Sciatic nerve (tissue), 2 donors: ENCODE data around the gene SENP1. TPM values are rescaled to one million over a fixed set of nuclear protein-coding genes. Genes with fewer than 3 reads are reported as not detected.

Source experiments
- ATAC-seq: fragments of 200-7000 bp; cut with Tn5 transposase; one replicate; pipeline ENCODE4 v1.9.1; 2020; ENCODE audit warnings: mild to moderate bottlenecking, moderate library complexity
- DNase-seq: peaks from one replicate; pipeline ENCODE4 v3.0.0-alpha.2; 2020; ENCODE audit warnings: low spot score
- intact Hi-C: fragments of 100-400 bp; cut with DNase I; formaldehyde crosslinking; loops from one replicate; pipeline ENCODE4 v1.14.2; 2022
- total RNA-seq: library from RNA; stranded (reverse); fragmentation: NEBNext Ultra II Directional; extraction: Animal tissue kit (Norgen Biotek cat#: 25700); gene quantifications from one replicate; pipeline ENCODE4 v1.2.1, GENCODE V29; 2021
- donor health status: DM: no; HTN: no; CAD: no.
- donor health status: DM: no; HTN: no; CAD: no.

SENP1 gene
- total RNA-seq, 1 donor from 2014 or later, result 23.8 TPM

DNA sequence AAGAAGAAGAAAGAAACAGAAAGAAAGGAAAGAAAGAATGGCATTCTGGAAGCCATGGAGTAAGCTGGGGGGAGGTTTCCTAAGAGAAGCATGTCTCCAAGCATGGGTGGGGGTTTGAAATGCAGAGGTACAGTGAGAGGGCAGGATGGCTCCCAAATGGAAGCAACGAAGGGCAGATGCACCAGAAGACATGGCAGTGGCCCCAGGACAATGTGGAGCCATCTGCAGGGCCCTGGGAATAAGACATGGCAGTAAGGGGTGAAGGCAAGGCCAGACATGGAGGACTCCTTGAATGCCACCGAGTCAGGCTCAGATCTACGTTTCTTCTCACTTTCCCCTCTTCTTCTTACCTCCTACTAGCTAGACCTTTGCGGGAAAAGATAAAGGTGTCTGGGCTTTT is 96.9 kb downstream of the SENP1 start:
- no peak for ATAC-seq
- intact Hi-C loops, result no loop called here
- DNase-seq, result no peak

DNA sequence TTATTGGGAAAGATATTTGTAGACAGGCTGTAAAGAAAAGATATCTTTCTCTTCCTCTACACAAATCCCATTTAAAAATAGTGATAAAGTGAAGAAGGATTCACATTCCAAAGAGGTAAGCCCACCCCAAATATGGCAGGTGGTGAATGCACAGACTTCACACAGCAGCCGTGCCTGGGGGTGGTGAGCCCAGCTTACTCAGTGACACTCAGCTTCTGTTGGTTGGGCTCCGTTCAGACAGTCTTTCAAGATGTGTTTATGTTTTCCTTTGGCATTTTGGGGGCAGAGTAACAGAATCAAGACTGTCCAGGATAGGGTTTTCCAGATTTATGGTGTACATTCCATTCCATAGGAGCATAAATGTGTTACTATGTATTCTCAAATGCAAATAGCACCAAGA is 97.5 kb downstream of the SENP1 start:
- intact Hi-C loops, result no loop called here
- DNase-seq (no peak), ATAC-seq (no peak)

DNA sequence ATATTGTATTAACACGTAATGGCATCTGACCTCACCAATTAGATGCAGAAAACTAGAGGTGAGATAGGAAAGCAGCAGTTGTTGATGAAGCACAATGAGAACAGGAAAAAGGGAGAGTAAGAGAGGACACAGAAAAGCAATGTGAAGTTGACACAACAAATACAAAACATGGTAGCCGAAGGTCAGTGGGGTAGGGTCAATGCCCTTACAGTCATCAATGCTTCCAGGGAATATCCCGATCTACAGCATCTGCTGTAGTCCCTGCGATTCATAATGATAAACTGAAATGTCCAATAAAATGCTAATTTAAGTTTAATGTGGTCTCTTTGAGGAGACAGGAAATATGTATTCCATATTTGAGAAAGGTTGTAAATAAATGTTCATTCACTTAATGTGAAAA is 98.7 kb downstream of the SENP1 start:
- intact Hi-C loops, result no loop called here

DNA sequence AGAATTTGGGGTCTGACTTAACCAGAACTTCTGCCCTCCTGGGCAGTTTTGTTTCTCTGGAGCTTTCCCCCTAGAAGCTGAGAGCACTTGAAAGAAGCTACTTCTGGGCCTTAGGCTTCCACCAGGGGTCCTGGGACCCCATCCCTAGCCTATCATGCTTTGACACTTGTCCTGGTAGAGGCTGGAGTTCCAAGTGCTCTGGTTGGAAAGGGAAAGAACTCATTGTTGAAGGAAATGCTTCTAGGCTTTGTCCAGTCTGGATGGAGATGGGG is 100.2 kb downstream of the SENP1 start:
- ATAC-seq (no peak), DNase-seq (no peak)
- intact Hi-C loops, result no loop called here

More for the DNA sequence above, 98.7 kb downstream of the SENP1 start:
- DNase-seq (no peak), ATAC-seq (no peak)

DNA sequence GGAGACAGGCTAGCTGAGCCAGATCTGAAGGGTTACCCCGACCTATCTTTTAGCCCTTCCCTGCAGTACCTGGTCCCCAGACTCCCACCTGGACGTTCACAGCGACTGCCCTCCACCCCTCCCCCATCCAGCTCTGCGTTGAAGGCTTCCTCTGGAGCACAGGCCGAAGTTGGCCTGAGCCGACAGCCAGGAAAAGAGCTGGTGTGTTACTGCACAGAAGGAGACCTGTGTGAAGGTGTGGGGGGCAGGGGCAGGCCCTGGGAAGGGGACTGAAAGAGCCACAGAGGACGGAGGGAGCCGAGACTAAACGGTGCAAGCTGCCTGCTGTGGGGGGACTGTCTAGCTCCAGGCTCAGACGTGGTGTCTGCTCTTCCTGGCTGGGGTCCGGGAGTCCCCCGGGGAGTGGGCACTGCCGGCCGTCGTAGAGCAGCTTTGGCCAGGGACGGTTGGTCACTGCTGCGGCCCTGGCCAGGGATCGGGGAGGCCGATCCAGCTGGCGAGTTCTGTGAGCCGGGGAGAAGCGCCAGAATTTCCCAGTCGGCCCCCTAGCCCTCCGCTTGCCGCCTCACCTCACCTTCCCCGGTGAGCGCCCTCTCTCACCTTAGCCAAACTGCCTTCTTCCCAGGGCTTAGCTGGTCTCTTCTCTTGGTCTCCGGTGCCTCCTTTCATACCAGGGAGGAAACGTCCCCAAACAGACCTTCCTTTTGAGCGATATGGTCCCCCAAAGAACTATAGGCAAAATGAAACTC is 100.7 kb downstream of the SENP1 start:
- ATAC-seq (no peak), DNase-seq (no peak)
- intact Hi-C loops, result no loop called here

DNA sequence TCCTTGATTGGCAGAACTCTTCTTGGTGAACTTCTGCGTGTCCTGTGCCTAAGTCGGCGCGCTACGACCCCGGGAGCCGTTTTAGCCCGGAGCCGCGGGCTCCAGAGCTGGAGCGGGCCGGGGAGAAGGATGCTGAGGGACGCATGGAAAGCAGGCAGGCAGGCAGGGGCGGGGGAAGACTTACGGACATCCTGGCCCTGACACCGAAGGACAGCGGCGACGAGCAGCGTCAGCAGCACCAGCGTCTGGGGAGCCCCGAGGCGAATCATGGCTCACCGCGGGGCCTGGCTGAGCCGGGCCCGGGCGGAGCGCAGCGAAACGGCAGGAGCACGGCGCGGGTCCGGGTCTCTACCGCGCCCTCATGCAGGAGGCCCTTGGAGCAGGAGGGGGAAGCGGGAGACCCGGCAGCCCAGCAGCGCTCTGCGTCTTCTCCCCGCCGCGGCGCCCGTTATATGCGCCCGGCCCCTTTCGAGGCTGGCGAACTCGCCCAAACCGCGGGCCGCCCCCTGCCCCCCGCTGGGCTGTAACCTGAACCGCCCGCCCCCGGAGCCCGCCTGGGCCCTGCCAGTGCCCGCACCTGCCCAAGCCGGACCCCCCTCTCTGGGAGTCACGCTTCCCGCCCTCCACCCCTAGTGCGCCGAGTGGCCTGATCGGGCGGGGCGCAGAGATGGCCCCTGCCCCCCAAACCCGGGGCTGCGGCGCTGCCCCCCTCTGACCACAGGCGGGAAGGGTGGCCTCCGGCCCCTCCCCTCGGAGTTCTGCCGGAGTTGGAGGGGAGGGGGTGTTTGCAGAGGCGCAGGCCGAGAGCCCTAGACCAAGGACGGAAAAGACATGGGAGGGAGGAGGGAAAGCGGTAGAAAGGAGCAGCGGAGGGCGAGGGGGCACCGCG is 101.6 kb downstream of the SENP1 start, which contains the start of gene COL2A1:
Gene COL2A1 (minus strand): TSS at position 424 of the 889 bp plus-strand sequence. CDS start 155 bp downstream, at position 269.
- no peak for ATAC-seq
- no peak for DNase-seq

DNA sequence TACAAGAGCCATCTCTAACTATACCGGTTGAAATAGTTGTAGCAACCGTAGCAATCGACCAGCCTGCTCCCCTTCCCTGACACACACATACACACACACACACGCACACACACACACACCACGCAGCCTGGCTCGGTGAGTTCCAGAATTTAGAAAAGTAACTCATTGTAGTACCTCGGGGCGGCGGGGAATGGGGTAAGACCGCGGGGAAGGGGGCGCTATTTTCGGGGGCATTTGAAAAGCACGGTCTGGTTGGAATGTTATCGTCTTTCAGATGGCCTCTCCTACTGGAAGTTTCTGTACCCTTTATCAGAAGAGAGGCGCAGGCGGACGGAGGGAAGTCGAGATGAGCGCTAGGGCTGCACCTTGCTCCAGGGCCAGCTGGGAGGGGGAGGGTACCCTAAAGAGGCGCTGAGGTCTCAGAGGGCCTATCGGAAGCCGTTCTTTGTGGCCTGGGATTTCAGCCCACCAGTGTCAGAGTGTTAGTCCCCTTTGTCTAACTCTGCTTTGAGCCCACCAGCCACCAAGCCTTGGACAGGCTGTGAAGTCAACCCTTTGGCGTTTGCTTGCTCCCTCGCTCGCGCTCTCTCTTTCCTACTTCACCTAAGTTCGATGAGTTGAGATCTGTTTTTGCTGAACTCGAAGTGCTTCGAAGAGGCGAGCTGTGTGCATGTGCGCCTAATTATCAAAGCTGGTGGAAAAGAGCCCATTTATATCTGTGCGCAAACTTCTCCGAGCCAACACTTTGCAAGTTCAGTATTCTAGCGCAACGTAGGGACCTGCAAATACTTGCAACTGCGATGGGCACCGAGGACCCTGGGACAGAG is 102.4 kb downstream of the SENP1 start:
- ATAC-seq, result no peak
- intact Hi-C loops, result no loop called here
- DNase-seq, result no peak

More for the DNA sequence above, 101.6 kb downstream of the SENP1 start, which contains the start of gene COL2A1:
- intact Hi-C loops, result no loop called here

DNA sequence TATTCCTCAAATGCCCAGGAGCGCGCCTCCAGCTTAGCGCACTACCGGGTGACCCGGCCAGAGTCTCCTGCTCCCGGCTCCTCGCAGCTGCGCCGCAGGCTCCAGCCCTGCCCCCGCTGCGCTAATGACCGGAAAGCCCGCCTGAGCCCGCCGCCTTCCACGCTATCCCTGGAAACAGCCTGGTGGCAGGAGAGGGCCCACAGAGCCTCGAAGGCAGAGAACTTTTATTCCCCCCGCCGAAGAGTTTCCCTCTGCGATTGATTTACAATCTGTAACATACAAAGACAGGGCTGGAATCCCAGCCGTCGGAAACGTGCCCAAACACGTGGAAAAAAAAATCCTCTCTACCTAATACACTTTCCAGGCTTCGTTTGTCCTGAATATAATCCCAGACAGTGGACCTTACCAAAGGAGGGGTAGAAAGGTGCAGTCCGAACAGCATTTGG is 103.1 kb downstream of the SENP1 start:
- peak; percentile 81 for ATAC-seq
- DNase-seq, result no peak
- intact Hi-C loops, result no loop called here

DNA sequence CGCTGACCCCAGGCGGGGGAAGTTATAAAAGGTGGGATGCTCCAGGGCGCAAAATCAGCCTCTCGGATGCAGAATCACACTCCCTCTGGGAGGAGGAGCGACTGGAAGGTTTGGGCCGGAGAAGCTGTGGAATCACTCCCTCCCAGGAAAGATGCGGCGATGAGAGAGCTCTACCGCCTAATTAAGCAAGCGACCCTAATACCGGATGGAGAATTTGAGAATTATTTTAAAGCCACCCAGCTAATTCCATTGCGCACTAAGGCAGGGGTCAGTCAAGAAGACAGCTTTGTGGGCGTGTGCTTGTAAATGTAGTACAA is 103.5 kb downstream of the SENP1 start:
- intact Hi-C loops, result no loop called here
- DNase-seq (no peak), ATAC-seq (no peak)

DNA sequence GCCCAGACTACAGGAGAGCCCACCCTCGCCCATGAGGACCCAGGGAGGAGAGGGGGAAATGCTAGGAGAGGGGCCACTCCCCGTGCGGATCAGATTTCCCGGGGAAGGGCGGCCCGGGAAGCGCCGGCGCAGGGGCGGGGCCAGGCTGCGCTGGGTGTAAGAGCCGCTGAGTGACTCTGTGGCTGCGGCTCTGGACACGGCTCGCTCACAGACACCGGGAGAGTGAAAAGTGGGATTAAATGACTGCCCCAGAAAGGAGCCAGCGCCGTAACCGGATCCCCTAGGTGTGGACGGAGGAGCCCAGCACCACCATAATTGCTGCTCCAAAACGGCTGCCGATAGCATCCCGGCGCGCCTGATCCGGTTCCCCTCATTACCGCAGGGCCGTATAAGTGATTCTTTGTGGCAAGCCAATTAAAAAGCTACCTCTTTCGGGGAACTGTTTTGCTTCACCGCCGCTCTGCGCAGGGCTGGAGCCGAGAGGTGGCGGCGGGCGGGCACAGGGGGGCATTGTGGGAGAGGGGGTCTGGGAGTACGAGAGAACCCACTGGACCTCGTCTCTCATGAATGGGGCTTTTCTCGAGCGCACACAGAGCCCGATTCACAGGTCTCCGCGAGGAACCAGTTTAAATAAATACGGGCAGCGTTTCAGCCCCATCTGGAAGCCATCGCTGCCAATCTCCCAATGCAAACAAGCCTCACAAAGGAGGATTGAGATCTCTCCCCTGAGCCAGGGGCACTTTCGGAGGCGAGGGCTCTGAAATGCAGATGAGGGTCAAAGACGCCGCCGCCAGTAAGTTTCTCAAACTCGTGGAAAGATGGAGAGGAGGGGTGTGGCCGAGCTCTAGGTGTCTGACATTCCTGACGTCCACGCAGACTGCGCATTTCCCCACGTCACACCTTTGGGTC is 104.1 kb downstream of the SENP1 start:
- intact Hi-C loops, result no loop called here
- ATAC-seq (peak; percentile 84), DNase-seq (peak; percentile 64)

DNA sequence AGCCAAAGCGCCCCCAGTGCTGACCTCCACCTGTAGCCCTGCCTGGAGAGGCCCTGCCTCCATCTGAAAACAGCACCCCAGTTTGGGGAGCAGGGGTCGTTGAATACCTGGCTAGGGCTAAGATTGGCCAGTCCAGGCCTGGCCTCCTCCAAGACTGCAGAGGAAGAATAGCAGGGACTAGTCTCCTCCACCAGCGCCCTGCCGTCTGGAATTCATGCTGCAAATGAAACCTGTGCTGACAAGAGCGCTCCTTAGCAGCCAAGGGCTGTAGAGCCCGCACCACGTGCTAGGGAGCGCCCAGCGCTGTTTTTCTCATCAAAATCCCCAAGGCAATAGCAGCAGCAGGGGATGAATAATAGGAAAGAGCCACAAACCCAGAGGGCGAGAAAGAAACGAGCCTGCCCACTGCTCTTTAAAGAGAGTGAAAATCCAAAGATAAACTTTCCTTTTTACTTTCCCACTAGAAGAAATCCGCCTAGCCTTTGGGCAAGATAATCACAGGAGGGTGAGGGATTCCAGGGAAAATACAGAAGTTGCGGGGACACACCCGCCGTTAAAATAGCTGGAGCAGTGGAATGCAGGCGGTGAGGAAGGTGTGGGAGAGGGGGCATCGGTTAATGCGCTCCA is 104.9 kb downstream of the SENP1 start:
- intact Hi-C loops, result no loop called here
- DNase-seq (peak; percentile 57), ATAC-seq (peak; percentile 20)

DNA sequence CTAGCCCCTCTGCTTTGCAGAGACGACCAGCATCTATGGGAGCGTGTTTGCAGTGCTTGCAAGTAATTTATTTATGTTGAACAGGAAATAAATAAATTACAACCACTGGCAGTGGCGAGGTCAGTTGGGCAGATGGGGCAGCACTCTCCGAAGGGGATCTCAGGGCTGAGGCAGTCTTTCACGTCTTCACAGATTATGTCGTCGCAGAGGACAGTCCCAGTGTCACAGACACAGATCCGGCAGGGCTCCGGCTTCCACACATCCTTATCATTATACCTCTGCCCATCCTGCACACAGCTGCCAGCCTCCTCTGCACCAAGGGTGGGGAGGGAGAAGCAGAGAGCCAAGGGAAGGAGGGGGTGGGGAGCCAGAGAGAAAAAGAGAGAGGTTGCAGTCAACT is 106.1 kb downstream of the SENP1 start:
- DNase-seq (peak; percentile 41), ATAC-seq (no peak)
- intact Hi-C loops, result no loop called here

DNA sequence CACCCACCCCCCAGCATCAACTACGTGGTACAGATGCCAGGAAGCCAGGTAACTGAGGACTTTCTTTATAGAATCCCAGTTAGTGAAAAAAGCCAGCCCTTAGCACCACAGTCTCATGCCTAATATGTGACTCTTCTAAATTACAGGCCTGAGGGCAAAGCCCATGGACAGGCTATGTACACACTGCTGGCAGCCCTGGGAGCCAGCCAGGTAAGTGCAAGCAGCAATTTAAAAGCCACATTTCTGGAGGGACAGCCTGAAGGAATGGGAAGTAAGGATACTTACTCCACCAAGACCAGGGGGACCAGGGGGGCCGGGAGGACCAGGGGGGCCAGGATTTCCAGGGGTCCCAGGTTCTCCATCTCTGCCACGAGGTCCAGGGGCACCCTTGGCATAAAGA is 108.6 kb downstream of the SENP1 start:
- DNase-seq (no peak), ATAC-seq (no peak)
- intact Hi-C loops, result no loop called here

DNA sequence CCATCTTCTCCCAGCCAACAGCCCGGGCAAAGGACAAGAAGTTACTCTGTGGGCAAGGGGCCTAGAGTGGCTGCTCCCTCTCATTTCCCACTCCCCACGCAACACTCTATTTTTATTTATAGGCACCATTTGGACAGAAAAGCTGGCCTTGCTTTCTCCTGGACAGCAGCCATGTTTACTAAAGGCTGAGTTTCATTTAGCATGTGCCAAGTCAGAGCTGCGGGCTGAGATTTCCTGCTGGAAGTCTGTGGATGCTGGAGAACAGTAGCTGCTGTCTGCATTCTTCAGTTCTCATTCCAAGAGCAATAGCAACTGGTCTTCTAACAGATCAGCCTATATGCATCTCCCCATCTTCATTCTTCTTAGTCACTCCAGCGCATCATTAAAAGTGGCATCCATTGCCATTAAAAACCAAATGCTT is 109.9 kb downstream of the SENP1 start:
- ATAC-seq (no peak), DNase-seq (peak; percentile 43)
- intact Hi-C loops, result no loop called here

DNA sequence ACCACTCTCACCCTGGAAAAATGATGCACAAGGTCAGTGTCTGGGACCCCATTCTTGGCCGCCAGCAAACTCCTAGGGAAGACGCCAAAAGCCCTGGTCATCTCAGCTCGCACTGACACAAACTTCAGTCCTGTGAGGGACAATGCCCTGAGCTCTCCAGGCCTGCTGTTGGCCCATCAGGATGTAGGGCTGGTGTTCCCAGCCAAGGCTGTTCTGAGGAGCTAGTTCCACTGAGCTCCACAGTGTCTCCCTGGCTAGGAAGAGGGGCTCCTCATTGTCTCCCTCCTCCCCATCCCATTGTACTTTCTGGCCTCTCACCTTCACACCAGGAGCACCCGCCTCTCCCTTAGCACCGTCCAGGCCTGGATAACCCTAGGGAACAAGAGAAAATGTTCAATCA is 112.4 kb downstream of the SENP1 start:
- peak; percentile 25 for DNase-seq
- intact Hi-C loops, result no loop called here

More for the DNA sequence above, 112.4 kb downstream of the SENP1 start:
- no peak for ATAC-seq
